Measurements from ENCODE around the gene ZSWIM5.
"Not testable (repeated sequence)": the region's sequence is repeated elsewhere in the genome, so short reads cannot be mapped to it uniquely, and the experiment has no call there.

The ZSWIM5 gene

GRCh38 chr1:45136984-45137383 is 69.4 kb downstream of the ZSWIM5 start:
- no peak for DNase-seq (ENCODE audit: low spot score)

DNA sequence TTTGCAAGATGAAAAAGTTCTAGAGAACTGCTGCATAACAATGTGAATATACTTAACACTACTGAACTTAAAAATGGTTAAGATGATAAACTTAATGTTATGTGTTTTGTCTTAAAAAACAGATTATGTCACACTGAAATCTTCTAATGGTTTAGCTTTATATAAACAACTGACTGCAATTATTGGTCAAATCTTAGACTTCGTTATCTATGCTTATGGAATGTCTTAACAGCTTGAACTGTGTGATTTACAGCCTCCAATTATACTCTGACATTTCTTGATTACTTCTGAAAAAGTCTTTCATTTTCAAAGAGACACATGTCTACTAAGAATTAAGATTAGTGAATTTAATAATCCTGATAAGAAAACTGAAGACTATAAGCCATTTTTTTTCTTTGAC is 71.1 kb downstream of the ZSWIM5 start:
- no peak for DNase-seq (ENCODE audit: low spot score)

DNA sequence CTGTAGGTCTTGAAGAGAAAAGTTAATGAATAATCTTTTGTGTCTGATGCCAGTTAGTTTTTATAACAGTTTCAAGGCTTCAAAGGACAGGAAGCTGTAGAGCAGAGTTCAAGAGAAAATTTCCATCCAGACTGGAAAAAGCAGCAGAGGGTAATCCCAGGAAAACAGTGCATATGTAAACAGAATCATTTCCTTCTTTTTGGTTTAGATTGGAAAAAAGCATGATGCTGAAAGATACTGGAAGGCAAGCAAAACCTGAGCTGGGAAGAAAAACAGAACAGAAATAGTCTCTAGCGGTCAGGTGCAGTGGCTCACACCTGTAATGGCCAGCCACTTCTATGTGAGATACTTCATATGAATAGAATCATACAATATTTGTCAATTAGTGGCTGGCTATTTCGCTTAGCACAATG is 71.9 kb downstream of the ZSWIM5 start:
- DNase-seq (ENCODE audit: low spot score), result no peak

- DNase-seq (ENCODE audit: low spot score), result not testable (repeated sequence)
Measured at GRCh38 chr1:45132719-45133118, 73.7 kb downstream of the ZSWIM5 start.

DNA sequence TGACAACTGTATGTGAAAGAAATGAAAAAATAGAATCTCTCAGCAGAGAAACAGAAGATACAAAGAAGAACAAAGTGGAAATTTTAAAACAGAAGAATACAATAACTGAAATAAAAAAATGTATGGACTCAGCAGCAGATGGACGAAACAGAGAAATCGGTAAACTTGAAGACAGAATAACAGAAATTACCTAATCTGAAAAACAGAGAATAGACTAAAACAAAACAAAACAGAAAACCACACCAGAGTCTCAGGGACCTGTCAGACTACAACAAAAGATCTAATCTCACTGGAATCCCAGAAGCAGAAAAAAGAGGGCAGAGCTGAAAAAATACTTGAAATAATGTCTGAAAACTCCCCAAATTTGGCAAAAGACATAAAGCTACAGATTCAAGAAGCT is 83.0 kb downstream of the ZSWIM5 start:
- DNase-seq (ENCODE audit: low spot score), result no peak

GRCh38 chr1:45122724-45123123 is 83.7 kb downstream of the ZSWIM5 start:
- DNase-seq (ENCODE audit: low spot score), result no peak

GRCh38 chr1:45117766-45118165 is 88.6 kb downstream of the ZSWIM5 start:
- DNase-seq (ENCODE audit: low spot score), result no peak

DNA sequence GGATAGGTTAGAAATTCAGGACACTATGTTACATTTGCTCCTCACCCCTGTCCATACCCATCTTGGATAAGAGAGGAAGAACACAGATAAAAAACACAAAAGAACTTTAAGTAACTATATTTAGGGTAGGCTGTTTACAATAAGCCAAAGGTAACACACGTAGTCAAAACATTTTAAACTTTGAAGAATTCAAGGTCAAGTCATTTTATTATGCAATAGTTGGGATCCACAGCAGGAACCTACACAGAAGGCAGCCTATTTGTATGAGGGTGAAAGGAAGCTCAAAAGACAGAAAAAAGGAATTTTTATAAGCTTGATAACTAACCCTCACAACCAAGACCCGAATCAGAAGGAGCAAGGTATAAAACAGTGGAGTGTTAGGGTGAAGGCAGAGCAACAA is 89.6 kb downstream of the ZSWIM5 start:
- no peak for DNase-seq (ENCODE audit: low spot score)

- DNase-seq (ENCODE audit: low spot score), result no peak
Measured at GRCh38 chr1:45116340-45116739, 90.1 kb downstream of the ZSWIM5 start.

GRCh38 chr1:45115198-45115597 is 91.2 kb downstream of the ZSWIM5 start:
- not testable (repeated sequence) for DNase-seq (ENCODE audit: low spot score)

GRCh38 chr1:45112661-45113060 is 93.7 kb downstream of the ZSWIM5 start:
- no peak for DNase-seq (ENCODE audit: low spot score)

- DNase-seq (ENCODE audit: low spot score), result no peak
Measured at GRCh38 chr1:45111239-45111638, 95.2 kb downstream of the ZSWIM5 start.

DNA sequence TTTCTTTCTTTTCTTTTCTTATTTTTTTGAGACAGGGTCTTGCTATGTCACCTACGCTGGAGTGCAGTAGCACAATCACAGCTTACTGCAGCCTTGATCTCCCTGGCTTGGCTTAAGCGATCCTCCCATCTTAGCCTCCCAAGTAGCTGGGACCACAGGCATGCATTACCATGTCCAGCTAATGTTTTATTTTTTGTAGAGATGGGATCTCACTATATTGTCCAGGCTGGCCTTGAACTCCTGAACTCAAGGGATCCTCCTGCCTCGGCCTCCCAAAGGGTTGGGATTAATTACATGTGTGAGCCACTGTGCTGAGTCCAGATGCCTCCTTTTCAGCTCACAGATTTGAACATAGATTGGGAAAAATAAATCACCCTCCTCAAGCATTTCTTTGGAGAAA is 98.6 kb downstream of the ZSWIM5 start:
- DNase-seq (ENCODE audit: low spot score), result no peak

DNA sequence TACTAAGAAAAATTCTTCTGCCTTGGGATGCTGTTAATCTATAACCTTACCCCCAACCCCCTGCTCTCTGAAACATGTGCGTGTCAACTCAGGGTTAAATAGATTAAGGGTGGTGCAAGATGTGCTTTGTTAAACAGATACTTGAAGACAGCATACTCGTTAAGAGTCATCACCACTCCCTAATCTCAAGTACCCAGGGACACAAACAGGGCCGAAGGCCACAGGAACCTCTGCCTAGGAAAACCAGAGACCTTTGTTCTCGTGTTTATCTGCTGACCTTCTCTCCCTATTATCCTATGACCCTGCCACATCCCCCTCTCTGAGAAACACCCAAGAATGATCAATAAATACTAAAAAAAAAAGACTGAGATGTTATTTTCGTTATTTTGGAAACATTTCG is 99.5 kb downstream of the ZSWIM5 start:
- DNase-seq (ENCODE audit: low spot score), result not testable (repeated sequence)

DNA sequence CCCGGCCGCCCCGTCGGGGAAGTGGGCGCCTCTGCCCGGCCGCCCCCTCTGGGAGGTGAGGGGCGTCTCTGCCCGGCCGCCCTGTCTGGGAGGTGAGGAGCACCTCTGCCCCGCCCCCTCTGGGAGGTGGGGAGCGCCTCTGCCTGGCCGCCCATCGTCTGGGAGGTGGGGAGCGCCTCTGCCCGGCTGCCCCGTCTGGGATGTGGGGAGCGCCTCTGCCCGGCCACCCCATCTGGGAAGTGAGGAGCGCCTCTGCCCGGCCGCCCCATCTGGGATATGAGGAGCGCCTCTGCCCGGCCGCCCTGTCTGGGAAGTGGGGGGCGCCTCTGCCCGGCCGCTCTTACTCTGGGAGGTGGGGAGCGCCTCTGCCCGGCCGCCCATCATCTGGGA is 100.3 kb downstream of the ZSWIM5 start:
- DNase-seq (ENCODE audit: low spot score), result not testable (repeated sequence)

GRCh38 chr1:45105486-45106155 is 100.8 kb downstream of the ZSWIM5 start:
- not testable (repeated sequence) for DNase-seq (ENCODE audit: low spot score)

- no peak for DNase-seq (ENCODE audit: low spot score)
Measured at GRCh38 chr1:45103534-45103933, 102.9 kb downstream of the ZSWIM5 start.

- DNase-seq (ENCODE audit: low spot score), result no peak
Measured at GRCh38 chr1:45101947-45102346, 104.5 kb downstream of the ZSWIM5 start.

DNA sequence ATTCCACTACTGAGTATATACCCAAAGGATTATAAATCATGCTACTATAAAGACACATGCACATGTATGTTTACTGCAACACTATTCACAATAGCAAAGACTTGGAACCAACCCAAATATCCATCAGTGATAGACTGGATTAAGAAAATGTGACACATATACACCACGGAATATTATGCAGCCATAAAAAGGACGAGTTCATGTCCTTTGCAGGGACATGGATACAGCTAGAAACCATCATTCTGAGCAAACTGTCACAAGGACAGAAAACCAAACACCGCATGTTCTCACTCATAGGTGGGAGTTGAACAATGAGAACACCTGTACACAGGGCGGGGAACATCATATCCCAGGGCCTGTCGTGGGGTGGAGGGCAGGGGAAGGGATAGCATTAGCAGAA is 104.9 kb downstream of the ZSWIM5 start:
- not testable (repeated sequence) for DNase-seq (ENCODE audit: low spot score)

DNA sequence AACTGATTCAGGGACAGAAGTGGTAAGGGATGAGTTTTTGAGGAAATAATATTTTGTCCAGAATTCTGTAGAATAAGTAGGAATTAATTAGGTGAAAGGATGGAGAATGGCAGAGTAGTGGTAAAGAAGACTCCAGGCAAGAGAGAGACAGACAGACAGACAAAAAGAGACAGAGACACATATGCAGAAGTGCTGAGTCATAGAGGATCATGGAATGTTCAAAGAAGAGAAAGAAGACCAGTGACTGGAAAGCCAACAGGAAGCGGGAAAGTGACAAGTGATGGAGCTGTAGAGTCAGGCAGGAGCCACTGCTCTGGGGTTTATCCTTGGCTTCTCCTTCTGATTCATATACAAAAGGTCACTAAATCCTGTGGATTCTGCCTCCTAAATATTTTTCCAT is 108.5 kb downstream of the ZSWIM5 start:
- peak; percentile 11 for DNase-seq (ENCODE audit: low spot score)

DNA sequence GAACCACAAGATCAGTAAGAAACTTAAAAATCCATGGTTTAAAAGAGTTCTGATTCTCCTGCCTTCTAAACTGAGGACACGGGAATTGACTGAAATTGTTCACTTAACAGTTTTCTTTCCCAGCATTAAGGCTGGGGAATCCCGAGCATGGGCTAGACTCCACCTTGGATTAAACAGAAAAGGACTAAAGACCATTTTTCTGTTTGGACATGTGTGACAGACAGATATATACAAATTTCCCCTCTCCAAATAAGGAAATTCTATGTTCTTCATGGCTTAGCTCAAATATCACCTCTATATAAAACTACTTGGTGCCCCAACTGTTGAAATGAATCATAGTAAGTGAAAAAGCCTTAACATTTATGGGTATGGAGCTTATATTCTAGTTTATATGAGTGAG is 109.3 kb downstream of the ZSWIM5 start:
- no peak for DNase-seq (ENCODE audit: low spot score)

GRCh38 chr1:45095450-45095849 is 111.0 kb downstream of the ZSWIM5 start:
- no peak for DNase-seq (ENCODE audit: low spot score)

DNA sequence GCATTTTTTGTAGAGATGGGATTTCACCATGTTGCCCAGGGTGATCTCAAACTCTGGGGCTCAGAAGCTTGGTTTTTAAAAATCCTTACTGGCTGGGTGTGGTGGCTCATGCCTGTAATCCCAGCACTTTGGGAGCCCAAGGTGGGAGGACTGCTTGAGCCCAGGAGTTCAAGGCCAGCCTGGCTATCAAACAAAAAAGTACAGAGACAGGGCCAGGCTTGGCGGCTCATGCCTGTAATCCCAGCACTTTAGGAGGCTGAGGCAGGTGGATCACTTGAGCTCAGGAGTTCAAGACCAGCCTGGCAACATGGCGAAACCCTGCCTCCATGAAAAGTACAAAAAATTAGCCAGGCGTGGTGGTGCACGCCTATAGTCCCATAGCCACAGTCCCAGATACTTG is 112.0 kb downstream of the ZSWIM5 start:
- not testable (repeated sequence) for DNase-seq (ENCODE audit: low spot score)

- DNase-seq (ENCODE audit: low spot score), result no peak
Measured at GRCh38 chr1:45093334-45093733, 113.1 kb downstream of the ZSWIM5 start.
